IPS-18c (cell line): ENCODE measurements around the gene ADAMTS12.

Experiments used
- H3K4me3 ChIP-seq: 2 replicates; pipeline ENCODE4 v1.7.0; 2013; ENCODE audit warnings: low read depth, mild to moderate bottlenecking, low read length, moderate library complexity; ENCODE audit not compliant: insufficient read depth
- H3K9me3 ChIP-seq: one replicate; pipeline ENCODE4 v1.6.1; 2013; ENCODE audit warnings: mild to moderate bottlenecking, low read length, moderate library complexity; ENCODE audit not compliant: control insufficient read depth, insufficient read depth

Gene ADAMTS12

GRCh38 chr5:33756491-33756890, 135.3 kb downstream of the ADAMTS12 start:
- Histone ChIP-seq H3K4me3 (no peak overlapping the region), H3K9me3 (no peaks in the 10 kb centered on the region)

GRCh38 chr5:33755231-33755630, 136.6 kb downstream of the ADAMTS12 start:
- Histone ChIP-seq H3K4me3 (no peak overlapping the region), H3K9me3 (no peaks in the 10 kb centered on the region)

- Histone ChIP-seq H3K9me3 (no peaks in the 10 kb centered on the region), H3K4me3 (no peak overlapping the region)
Measured at GRCh38 chr5:33753704-33754103, 138.1 kb downstream of the ADAMTS12 start.

GRCh38 chr5:33748754-33749153, 143.0 kb downstream of the ADAMTS12 start:
- Histone ChIP-seq H3K4me3 (no peak overlapping the region), H3K9me3 (no peaks in the 10 kb centered on the region)

GRCh38 chr5:33745101-33745770, 146.6 kb downstream of the ADAMTS12 start:
- Histone ChIP-seq H3K4me3 (no peak overlapping the region), H3K9me3 (no peaks in the 10 kb centered on the region)

- Histone ChIP-seq H3K4me3 (no peak overlapping the region), H3K9me3 (no peaks in the 10 kb centered on the region)
Measured at GRCh38 chr5:33743099-33743498, 148.7 kb downstream of the ADAMTS12 start.

GRCh38 chr5:33742181-33742580, 149.6 kb downstream of the ADAMTS12 start:
- no peaks in the 10 kb centered on the region for H3K9me3 ChIP-seq
- no peak overlapping the region for H3K4me3 ChIP-seq

- H3K9me3 ChIP-seq = no peaks in the 10 kb centered on the region
Measured at GRCh38 chr5:33738967-33739366, 152.8 kb downstream of the ADAMTS12 start.

GRCh38 chr5:33738097-33738496, 153.7 kb downstream of the ADAMTS12 start:
- Histone ChIP-seq H3K9me3 (no peaks in the 10 kb centered on the region), H3K4me3 (no peak overlapping the region)

More at GRCh38 chr5:33738967-33739366, 152.8 kb downstream of the ADAMTS12 start:
- no peak overlapping the region for H3K4me3 ChIP-seq

- no peaks in the 10 kb centered on the region for H3K9me3 ChIP-seq
- H3K4me3 ChIP-seq = no peak overlapping the region
Measured at GRCh38 chr5:33737697-33738096, 154.1 kb downstream of the ADAMTS12 start.

GRCh38 chr5:33737284-33737683, 154.5 kb downstream of the ADAMTS12 start:
- Histone ChIP-seq H3K9me3 (no peaks in the 10 kb centered on the region), H3K4me3 (no peak overlapping the region)

GRCh38 chr5:33736510-33736909, 155.3 kb downstream of the ADAMTS12 start:
- no peak overlapping the region for H3K4me3 ChIP-seq
- H3K9me3 ChIP-seq = no peaks in the 10 kb centered on the region

- H3K9me3 ChIP-seq = no peaks in the 10 kb centered on the region
- no peak overlapping the region for H3K4me3 ChIP-seq
Measured at GRCh38 chr5:33735072-33735471, 156.7 kb downstream of the ADAMTS12 start.

GRCh38 chr5:33734537-33734936, 157.3 kb downstream of the ADAMTS12 start:
- H3K4me3 ChIP-seq = no peak overlapping the region

GRCh38 chr5:33733225-33733624, 158.6 kb downstream of the ADAMTS12 start:
- Histone ChIP-seq H3K4me3 (no peak overlapping the region), H3K9me3 (no peaks in the 10 kb centered on the region)

More at GRCh38 chr5:33734537-33734936, 157.3 kb downstream of the ADAMTS12 start:
- H3K9me3 ChIP-seq = no peaks in the 10 kb centered on the region

- Histone ChIP-seq H3K9me3 (no peaks in the 10 kb centered on the region), H3K4me3 (no peak overlapping the region)
Measured at GRCh38 chr5:33726422-33727165, 165.2 kb downstream of the ADAMTS12 start.

- no peaks in the 10 kb centered on the region for H3K9me3 ChIP-seq
- H3K4me3 ChIP-seq = no peak overlapping the region
Measured at GRCh38 chr5:33725806-33726205, 166.0 kb downstream of the ADAMTS12 start.

- Histone ChIP-seq H3K9me3 (no peaks in the 10 kb centered on the region), H3K4me3 (no peak overlapping the region)
Measured at GRCh38 chr5:33721491-33722200, 170.1 kb downstream of the ADAMTS12 start.
